ENCODE data around the gene PERM1.

- TF ChIP-seq POLR2A (IDR thresholded peaks at IDR 0.05; ENCODE audit: borderline replicate concordance, extremely low read depth, insufficient read depth, insufficient read length) (no peak), EZH2 (IDR thresholded peaks at IDR 0.05) (no peak), POLR2AphosphoS5 (IDR thresholded peaks at IDR 0.05; ENCODE audit: low read depth, low read length) (peak; percentile 77), CBX3 (IDR thresholded peaks at IDR 0.05; ENCODE audit: low read depth) (no peak), MAX (IDR thresholded peaks at IDR 0.05) (no peak), YY1 (IDR thresholded peaks at IDR 0.05; ENCODE audit: extremely low read depth, insufficient replicate concordance, low read depth, low read length) (no peak), CTCF (IDR thresholded peaks at IDR 0.05 in 2 of 3, conservative IDR thresholded peaks at IDR 0.05 in 1 of 3; ENCODE audit: borderline replicate concordance in 1 of 3, insufficient read depth in 1 of 3, low read depth in 2 of 3, low read length in 2 of 3) (no peak), ZNF274 (IDR thresholded peaks at IDR 0.05; ENCODE audit: low read depth, low read length) (no peak), RAD21 (IDR thresholded peaks at IDR 0.05; ENCODE audit: low read depth) (no peak), FOSL1 (IDR thresholded peaks at IDR 0.05; ENCODE audit: low read depth) (no peak)
Measured at GRCh38 chr1:1020000-1020404, 38.1 kb upstream of the PERM1 start, which contains the start of gene AGRN.

Data from HCT116 (cell line).